Body of pancreas (tissue), 4 donors: ENCODE data around the gene GPR50.

Source experiments
- CTCF ChIP-seq, 7 experiments: fragments of 450-650 bp in 4 of 7; fragments of 200-600 bp in 3 of 7; sonication (generic) in 3 of 7; IDR thresholded peaks; one replicate each; pipeline ENCODE4 v1.5.1; 2016 to 2019; ENCODE audit warnings: antibody characterized with exemption in 7 of 7
- POLR2A ChIP-seq, 3 donors: fragments of 450-650 bp; IDR thresholded peaks; one replicate each; pipeline ENCODE4 v1.6.1; 2016; ENCODE audit warnings: antibody characterized with exemption in 3 of 3, mild to moderate bottlenecking in 2 of 3

DNA sequence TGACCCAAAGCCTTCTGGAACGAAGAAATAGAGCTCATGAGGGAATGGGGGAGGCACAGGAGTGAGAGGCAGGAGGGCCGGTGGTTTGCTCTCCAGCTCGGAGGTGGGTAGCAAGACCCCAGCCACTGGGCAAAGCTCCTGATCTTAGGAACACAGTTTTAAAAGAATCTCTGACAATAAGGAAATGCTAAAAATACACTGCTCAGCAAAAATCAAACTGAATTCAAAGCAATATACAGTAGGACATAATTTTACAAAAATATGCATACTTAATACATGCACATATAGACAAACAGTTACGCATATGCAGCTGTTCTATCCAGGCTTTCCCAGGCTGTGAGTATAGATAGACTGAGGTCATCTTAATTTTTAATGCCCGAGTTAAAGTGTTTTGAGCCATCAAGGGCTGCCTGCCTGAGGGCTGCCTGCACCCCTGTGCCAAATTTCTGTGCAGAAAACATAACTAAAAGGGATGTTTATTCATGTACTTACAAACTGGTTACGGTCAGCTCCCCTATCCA is 6.9 kb downstream of the GPR50 start:
- TF ChIP-seq CTCF (IDR thresholded peaks at IDR 0.05) (no peak), POLR2A (IDR thresholded peaks at IDR 0.05) (no peak)
